Mesenchymal stem cell (in vitro differentiated cells and primary cell): ENCODE results near the gene CD81.

Experiments
- DNase-seq: peaks from one replicate; pipeline ENCODE4 v3.0.0-alpha.2; 2013
- H2AFZ ChIP-seq: one replicate; pipeline ENCODE4 v1.6.1; 2013; ENCODE audit warnings: low read depth, mild to moderate bottlenecking, control low read depth, inconsistent platforms, low read length, moderate library complexity
- H2AK5ac ChIP-seq: 2 replicates; pipeline ENCODE4 v1.6.1; 2013; ENCODE audit warnings: low read length, moderate library complexity, mild to moderate bottlenecking, inconsistent platforms; ENCODE audit not compliant: severe bottlenecking
- H2BK120ac ChIP-seq: one replicate; pipeline ENCODE4 v1.6.1; 2013; ENCODE audit warnings: low read depth, mild to moderate bottlenecking, inconsistent platforms, low read length, moderate library complexity
- H2BK12ac ChIP-seq, 2 experiments: one replicate each; pipeline ENCODE4 v1.6.1; 2013; ENCODE audit warnings: inconsistent platforms in 2 of 2, low read length in 2 of 2, mild to moderate bottlenecking in 2 of 2, moderate library complexity in 2 of 2, control low read depth in 1 of 2
- H2BK15ac ChIP-seq: one replicate; pipeline ENCODE4 v1.6.1; 2013; ENCODE audit warnings: mild to moderate bottlenecking, low read depth, inconsistent platforms; ENCODE audit not compliant: poor library complexity, severe bottlenecking
- H2BK5ac ChIP-seq: 2 replicates; pipeline ENCODE4 v1.6.1; 2013; ENCODE audit warnings: low read depth, mild to moderate bottlenecking, low read length, control low read depth, inconsistent platforms; ENCODE audit not compliant: poor library complexity, severe bottlenecking
- H3K14ac ChIP-seq, 2 experiments: one replicate each; pipeline ENCODE4 v1.6.1; 2013; ENCODE audit warnings: inconsistent platforms in 2 of 2, low read length in 2 of 2, control low read depth in 1 of 2, mild to moderate bottlenecking in 1 of 2, moderate library complexity in 1 of 2
- H3K18ac ChIP-seq, 2 experiments: one replicate each; pipeline ENCODE4 v1.6.1; 2013; ENCODE audit warnings: inconsistent platforms in 2 of 2, low read length in 2 of 2, control low read depth in 1 of 2, low read depth in 1 of 2, mild to moderate bottlenecking in 1 of 2
- H3K23ac ChIP-seq, 2 experiments: one replicate each; pipeline ENCODE4 v1.6.1; 2013; ENCODE audit warnings: inconsistent platforms in 2 of 2, low read length in 2 of 2, mild to moderate bottlenecking in 2 of 2, moderate library complexity in 2 of 2, control low read depth in 1 of 2
- H3K27ac ChIP-seq: 2 replicates; pipeline ENCODE4 v1.5.1; 2013; ENCODE audit warnings: mild to moderate bottlenecking, moderate library complexity, low read length, control low read depth, inconsistent platforms; ENCODE audit not compliant: poor library complexity, severe bottlenecking
- H3K27me3 ChIP-seq, 2 experiments: 2 replicates each; pipeline versions ENCODE4 v1.6.1 to v1.7.0; 2013; ENCODE audit warnings: low read length in 2 of 2, mild to moderate bottlenecking in 2 of 2, moderate library complexity in 2 of 2, control low read depth in 1 of 2, inconsistent platforms in 1 of 2; ENCODE audit not compliant: control insufficient read depth in 1 of 2, insufficient read depth in 1 of 2
- H3K36me3 ChIP-seq, 2 experiments: 2 replicates each; pipeline versions ENCODE4 v1.6.1 to v1.7.0; 2013; ENCODE audit warnings: low read length in 2 of 2, control low read depth in 1 of 2, inconsistent platforms in 1 of 2, low read depth in 1 of 2, mild to moderate bottlenecking in 1 of 2; ENCODE audit not compliant: insufficient read depth in 2 of 2, control insufficient read depth in 1 of 2
- H3K4ac ChIP-seq, 2 experiments: one replicate each; pipeline ENCODE4 v1.6.1; 2013; ENCODE audit warnings: inconsistent platforms in 2 of 2, low read length in 2 of 2, mild to moderate bottlenecking in 2 of 2, moderate library complexity in 2 of 2, control low read depth in 1 of 2, low read depth in 1 of 2
- H3K4me1 ChIP-seq: 2 replicates; pipeline ENCODE4 v1.6.1; 2013; ENCODE audit warnings: low read depth, low read length, control low read depth; ENCODE audit not compliant: control insufficient read depth, insufficient read depth
- H3K4me2 ChIP-seq: 2 replicates; pipeline ENCODE4 v1.6.1; 2013; ENCODE audit warnings: low read length, mild to moderate bottlenecking, inconsistent platforms; ENCODE audit not compliant: poor library complexity, severe bottlenecking
- H3K4me3 ChIP-seq, 2 experiments: 2 replicates each; pipeline versions ENCODE4 v1.5.1 to v1.7.0; 2013; ENCODE audit warnings: low read length in 2 of 2, mild to moderate bottlenecking in 2 of 2, control low read depth in 1 of 2, low read depth in 1 of 2; ENCODE audit not compliant: insufficient read depth in 1 of 2
- H3K79me1 ChIP-seq: replicated peaks from 2 replicates; pipeline ENCODE4 v1.6.1; 2013; ENCODE audit warnings: mild to moderate bottlenecking, control low read depth, low read length, inconsistent platforms; ENCODE audit not compliant: poor library complexity, severe bottlenecking
- H3K9ac ChIP-seq: 2 replicates; pipeline ENCODE4 v1.7.0; 2013; ENCODE audit warnings: mild to moderate bottlenecking, low read length, moderate library complexity
- H3K9me3 ChIP-seq: 2 replicates; pipeline ENCODE4 v1.7.0; 2013; ENCODE audit warnings: mild to moderate bottlenecking, low read length; ENCODE audit not compliant: control insufficient read depth
- H4K8ac ChIP-seq: one replicate; pipeline ENCODE4 v1.6.1; 2013; ENCODE audit warnings: inconsistent platforms, mild to moderate bottlenecking, low read length, moderate library complexity
- H4K91ac ChIP-seq: one replicate; pipeline ENCODE4 v1.6.1; 2013; ENCODE audit warnings: mild to moderate bottlenecking, low read length, inconsistent platforms
- WGBS: methylation state at CpG from one replicate; pipeline ENCODE4 v1.1.7; 2013; ENCODE audit warnings: mixed read lengths; 5-methylcytosine and 5-hydroxymethylcytosine counted together

CD81 gene

DNA sequence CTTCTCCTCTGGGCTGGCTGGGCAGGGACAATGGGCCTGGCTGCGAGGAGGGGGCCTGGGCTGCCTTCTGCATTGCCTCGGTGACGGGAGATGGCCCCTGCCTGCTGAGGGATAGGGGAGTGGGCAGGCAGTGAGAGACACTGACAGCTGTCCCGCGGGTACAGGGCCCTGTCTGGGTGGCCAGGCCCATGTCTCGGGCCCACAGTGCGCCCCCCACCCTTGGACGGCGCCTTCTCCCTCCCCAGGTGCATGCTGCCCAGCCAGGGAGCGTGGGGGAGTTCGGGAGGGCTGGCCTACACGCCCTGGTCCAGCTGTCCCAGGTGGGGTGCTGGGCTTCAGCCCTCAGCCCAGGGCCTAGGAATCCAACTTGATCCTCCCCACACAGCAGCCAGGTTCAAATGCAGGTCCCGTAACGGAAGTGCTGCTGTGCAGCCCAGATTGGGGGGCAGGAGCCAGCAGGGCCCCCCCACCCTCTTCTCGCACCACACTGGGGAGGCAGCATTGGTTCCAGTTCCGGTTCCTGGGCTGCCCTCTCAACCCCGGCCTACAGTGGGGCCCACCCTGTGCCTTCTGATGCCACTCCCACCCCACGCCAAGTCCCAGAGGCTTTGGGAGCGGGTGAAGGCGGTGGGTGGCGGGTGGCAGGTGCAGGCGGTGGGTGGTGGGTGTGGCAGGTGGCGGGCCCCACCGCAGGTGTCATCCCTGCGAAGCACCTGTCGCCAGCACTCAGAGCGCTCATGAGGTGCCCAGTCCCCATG is 16.2 kb downstream of the CD81 start:
- H2AFZ ChIP-seq, result no peak overlapping the region
- no peak overlapping the region for H2BK12ac ChIP-seq
- H3K23ac ChIP-seq, result no peak overlapping the region
- DNase-seq, result no peak
- H3K4me1 ChIP-seq, result peaks cover 34% of the 10 kb centered on the region
- H3K9me3 ChIP-seq, result no peaks in the 10 kb centered on the region
- H3K79me1 ChIP-seq, result peaks cover 47% of the 10 kb centered on the region
- no peak overlapping the region for H2BK5ac ChIP-seq
- H2BK120ac ChIP-seq, result no peak overlapping the region
- H3K36me3 ChIP-seq, result peaks cover 72 to 76% of the 10 kb centered on the region in 2 experiments
- no peak overlapping the region for H3K27ac ChIP-seq
- H3K18ac ChIP-seq, result no peak overlapping the region
- 94% methylated on average over 26 of the region's 27 CpGs for WGBS
- no peak overlapping the region for H3K4ac ChIP-seq
- H4K91ac ChIP-seq, result no peak overlapping the region
- no peak overlapping the region for H2AK5ac ChIP-seq
- no peak overlapping the region for H3K9ac ChIP-seq
- no peak overlapping the region for H2BK15ac ChIP-seq
- H3K4me3 ChIP-seq, result no peak overlapping the region
- no peak overlapping the region for H3K14ac ChIP-seq
- H3K4me2 ChIP-seq, result no peak overlapping the region
- H3K27me3 ChIP-seq, result no peaks in the 10 kb centered on the region
- no peak overlapping the region for H4K8ac ChIP-seq

DNA sequence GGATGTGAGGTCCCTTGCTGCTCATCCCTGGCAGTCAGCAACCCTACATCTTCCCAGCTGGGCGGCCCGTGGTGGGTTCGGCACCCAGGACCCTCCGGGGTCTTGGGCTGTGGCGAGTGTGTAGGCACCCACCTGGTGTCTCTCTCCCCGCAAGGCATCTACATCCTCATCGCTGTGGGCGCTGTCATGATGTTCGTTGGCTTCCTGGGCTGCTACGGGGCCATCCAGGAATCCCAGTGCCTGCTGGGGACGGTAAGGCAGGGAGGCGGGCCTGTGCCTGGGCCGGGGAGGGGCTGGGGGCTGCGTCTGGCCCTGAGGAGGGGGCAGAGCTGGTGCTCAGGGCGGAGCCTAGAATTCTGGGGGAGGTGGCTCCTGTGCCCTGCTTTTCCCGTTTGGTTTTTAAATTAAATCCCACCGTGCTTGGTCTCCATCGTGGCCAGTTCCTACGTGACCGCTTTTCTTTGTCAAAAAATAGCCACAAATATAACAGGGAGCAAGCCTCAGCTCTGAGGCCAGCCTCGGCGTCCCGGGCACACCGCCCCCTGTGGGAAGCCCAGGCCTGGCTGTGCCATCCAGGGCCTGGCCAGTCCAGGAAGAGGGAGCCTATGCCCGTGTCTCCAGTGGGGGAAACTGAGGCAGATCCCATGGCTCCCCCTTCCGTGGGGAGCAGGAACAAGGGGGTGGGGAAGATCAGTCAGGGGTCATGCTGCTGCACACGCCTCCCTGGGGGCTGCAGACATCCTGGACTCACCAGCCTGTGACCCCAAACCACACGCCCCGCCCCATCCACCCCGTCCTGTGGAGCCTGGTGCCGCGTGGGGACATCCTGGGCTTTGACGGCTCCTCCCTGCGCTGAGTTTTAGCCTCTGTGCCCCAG is 17.1 kb downstream of the CD81 start:
- Histone ChIP-seq H3K9me3 (no peaks in the 10 kb centered on the region), H4K91ac (no peak overlapping the region), H4K8ac (no peak overlapping the region), H3K14ac (no peak overlapping the region), H3K4me2 (no peak overlapping the region), H3K27me3 (no peaks in the 10 kb centered on the region), H3K4ac (no peak overlapping the region), H3K4me3 (no peak overlapping the region), H3K18ac (no peak overlapping the region), H2BK15ac (no peak overlapping the region), H3K4me1 (peaks cover 31% of the 10 kb centered on the region), H2BK5ac (no peak overlapping the region), H2AK5ac (no peak overlapping the region), H3K36me3 (peaks cover 76 to 82% of the 10 kb centered on the region in 2 experiments), H3K27ac (no peak overlapping the region), H2AFZ (no peak overlapping the region), H3K79me1 (peaks cover 51% of the 10 kb centered on the region), H3K23ac (no peak overlapping the region), H3K9ac (no peak overlapping the region), H2BK120ac (no peak overlapping the region), H2BK12ac (no peak overlapping the region)
- 91% methylated on average over 32 of the region's 34 CpGs for WGBS
- no peak for DNase-seq

DNA sequence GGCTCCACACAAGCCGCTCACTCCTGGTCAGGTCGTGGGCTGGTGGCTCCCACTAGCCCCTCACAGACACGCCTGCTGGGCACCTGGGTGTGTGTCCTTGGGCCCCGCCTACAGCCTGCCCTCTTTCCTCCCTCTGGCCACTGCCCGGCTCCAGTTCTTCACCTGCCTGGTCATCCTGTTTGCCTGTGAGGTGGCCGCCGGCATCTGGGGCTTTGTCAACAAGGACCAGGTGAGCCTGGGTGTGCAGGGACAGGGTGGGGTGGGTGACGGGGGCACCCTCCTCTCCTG is 17.7 kb downstream of the CD81 start:
- Histone ChIP-seq H3K14ac (no peak overlapping the region), H3K4ac (no peak overlapping the region), H4K91ac (no peak overlapping the region), H3K4me2 (no peak overlapping the region), H3K4me3 (no peak overlapping the region), H3K23ac (no peak overlapping the region), H3K27me3 (no peaks in the 10 kb centered on the region), H2BK5ac (no peak overlapping the region), H2BK120ac (no peak overlapping the region), H4K8ac (no peak overlapping the region), H3K9ac (no peak overlapping the region), H3K36me3 (peaks cover 75 to 85% of the 10 kb centered on the region in 2 experiments), H2AFZ (no peak overlapping the region), H3K79me1 (peaks cover 51% of the 10 kb centered on the region), H3K4me1 (peaks cover 31% of the 10 kb centered on the region), H2BK15ac (no peak overlapping the region), H2AK5ac (no peak overlapping the region), H3K9me3 (no peaks in the 10 kb centered on the region), H2BK12ac (no peak overlapping the region), H3K27ac (no peak overlapping the region), H3K18ac (no peak overlapping the region)
- 93% methylated on average over 8 of the region's 8 CpGs for WGBS
- no peak for DNase-seq

DNA sequence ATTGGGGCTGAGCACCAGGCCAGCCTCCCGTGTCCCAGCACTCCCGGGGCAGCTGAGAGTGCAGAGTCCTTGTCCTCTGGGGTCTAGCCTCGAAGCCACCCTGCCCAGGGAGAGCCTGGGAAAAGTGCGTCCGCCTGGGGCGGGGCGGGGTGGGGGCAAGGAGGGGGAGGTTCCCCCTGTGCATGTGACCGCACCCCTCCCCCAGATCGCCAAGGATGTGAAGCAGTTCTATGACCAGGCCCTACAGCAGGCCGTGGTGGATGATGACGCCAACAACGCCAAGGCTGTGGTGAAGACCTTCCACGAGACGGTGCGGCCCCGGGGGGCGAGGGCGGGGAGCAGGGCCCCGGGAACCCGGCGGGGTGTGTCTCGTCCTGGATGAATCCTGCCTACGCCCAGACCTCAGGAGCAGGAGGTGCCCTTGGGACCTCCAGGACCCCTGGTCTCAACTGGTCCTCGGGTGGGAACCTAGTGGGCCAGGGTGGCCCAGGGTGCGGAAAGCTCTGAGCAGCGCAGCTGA is 18.2 kb downstream of the CD81 start:
- Histone ChIP-seq H3K4ac (no peak overlapping the region), H3K36me3 (peaks cover 71 to 84% of the 10 kb centered on the region in 2 experiments), H2BK5ac (no peak overlapping the region), H4K8ac (no peak overlapping the region), H4K91ac (peak overlapping the region; percentile 31), H2BK120ac (no peak overlapping the region), H3K27me3 (no peaks in the 10 kb centered on the region), H3K4me3 (no peak overlapping the region), H3K27ac (no peak overlapping the region), H2BK12ac (no peak overlapping the region), H3K9me3 (no peaks in the 10 kb centered on the region), H3K4me1 (peaks cover 28% of the 10 kb centered on the region), H2AK5ac (no peak overlapping the region), H3K18ac (no peak overlapping the region), H3K4me2 (no peak overlapping the region), H3K23ac (no peak overlapping the region), H3K14ac (no peak overlapping the region), H2BK15ac (no peak overlapping the region), H3K9ac (no peak overlapping the region), H3K79me1 (peaks cover 51% of the 10 kb centered on the region), H2AFZ (no peak overlapping the region)
- 96% methylated on average over 26 of the region's 26 CpGs for WGBS
- no peak for DNase-seq
